Measurements from ENCODE around the gene OLA1.

Gene OLA1

DNA sequence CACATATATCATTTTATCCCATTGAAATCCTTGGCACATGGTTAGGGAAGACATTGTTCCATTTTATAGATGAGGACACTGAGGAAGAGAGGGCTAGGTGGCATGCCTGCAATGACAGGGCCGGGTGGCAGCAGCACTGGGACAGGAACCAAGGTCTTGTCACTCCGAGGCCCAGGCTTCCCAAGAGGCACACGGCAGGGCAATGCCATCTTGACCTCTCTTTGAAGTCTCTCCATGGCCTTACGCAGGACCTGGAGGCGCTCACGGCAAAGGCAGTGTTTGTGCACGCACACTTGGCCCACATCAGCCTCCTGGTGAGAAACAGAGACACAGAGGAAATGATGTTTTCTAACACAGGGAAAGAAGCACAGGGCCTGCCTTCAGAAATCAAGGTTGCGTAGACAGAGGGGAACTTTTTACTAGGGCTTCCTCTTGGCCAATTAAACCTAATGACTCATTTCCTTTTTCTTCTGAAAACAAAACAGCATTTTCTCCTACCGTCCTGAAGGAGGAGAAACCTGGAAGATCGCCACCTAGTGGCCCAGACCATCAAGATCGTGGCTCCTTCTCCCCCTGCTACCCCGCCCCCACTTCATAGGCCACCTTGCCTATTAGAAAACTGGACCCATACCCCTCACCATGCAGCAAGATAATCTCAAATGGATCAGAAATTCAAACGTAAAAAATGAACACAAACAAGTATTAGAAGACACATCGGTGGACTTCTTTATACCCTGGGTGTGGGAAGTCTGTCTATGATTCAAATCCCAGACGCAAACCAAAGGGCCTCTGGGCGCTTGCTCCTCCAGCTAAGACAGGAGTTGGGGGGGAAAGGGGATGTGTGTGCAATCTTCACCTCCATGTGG lies 208.5 kb downstream of the OLA1 start:
- in situ Hi-C loops (cut with HindIII; ENCODE audit: low sequenced_read_pairs): loop anchor here (25.0 kb wide), 1 partner anchor 477 kb away; no protein-coding TSS in a partner anchor
- H3K4me3 ChIP-seq (ENCODE audit: low read depth, low read length): no peak overlapping the region
- peak; percentile 94 for DNase-seq (ENCODE audit: low read depth)
- TF ChIP-seq CTCF (IDR thresholded peaks at IDR 0.05; ENCODE audit: low read depth, low read length, missing control alignments): peak; percentile 89

DNA sequence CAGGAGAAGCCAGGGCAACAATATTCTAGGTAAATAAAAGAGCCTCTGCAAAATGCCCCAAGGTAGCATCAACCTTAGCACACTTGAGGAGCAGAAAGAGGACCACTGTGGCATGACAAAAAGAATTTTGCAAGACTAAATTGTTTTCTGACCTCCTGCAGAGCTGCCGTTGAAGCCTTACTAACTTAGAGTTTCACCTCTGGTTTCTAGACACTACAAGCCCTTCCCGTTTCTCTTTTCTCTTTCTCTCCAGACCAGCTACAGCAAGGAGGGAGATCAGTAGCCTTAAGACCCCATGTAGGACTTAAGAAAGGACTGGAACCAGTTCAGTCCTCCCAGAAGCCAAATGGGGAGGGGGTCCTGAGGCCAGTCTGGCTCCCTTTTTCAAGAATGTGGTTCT lies 209.9 kb downstream of the OLA1 start:
- no peak for DNase-seq (ENCODE audit: low read depth)
- H3K4me3 ChIP-seq (ENCODE audit: low read depth, low read length): no peak overlapping the region
- TF ChIP-seq CTCF (IDR thresholded peaks at IDR 0.05; ENCODE audit: low read depth, low read length, missing control alignments): no peak
- in situ Hi-C loops (cut with HindIII; ENCODE audit: low sequenced_read_pairs): loop anchor here (25.0 kb wide), 1 partner anchor 476 kb away; no protein-coding TSS in a partner anchor

- no peak for TF ChIP-seq CTCF (IDR thresholded peaks at IDR 0.05; ENCODE audit: low read depth, low read length, missing control alignments)
- DNase-seq (ENCODE audit: low read depth): no peak
- in situ Hi-C loops (cut with HindIII; ENCODE audit: low sequenced_read_pairs): loop anchor here (25.0 kb wide), 1 partner anchor 475 kb away; no protein-coding TSS in a partner anchor
- H3K4me3 ChIP-seq (ENCODE audit: low read depth, low read length): no peak overlapping the region
These were observed 211.5 kb downstream of the OLA1 start for GRCh38 chr2:174036825-174037224.

DNA sequence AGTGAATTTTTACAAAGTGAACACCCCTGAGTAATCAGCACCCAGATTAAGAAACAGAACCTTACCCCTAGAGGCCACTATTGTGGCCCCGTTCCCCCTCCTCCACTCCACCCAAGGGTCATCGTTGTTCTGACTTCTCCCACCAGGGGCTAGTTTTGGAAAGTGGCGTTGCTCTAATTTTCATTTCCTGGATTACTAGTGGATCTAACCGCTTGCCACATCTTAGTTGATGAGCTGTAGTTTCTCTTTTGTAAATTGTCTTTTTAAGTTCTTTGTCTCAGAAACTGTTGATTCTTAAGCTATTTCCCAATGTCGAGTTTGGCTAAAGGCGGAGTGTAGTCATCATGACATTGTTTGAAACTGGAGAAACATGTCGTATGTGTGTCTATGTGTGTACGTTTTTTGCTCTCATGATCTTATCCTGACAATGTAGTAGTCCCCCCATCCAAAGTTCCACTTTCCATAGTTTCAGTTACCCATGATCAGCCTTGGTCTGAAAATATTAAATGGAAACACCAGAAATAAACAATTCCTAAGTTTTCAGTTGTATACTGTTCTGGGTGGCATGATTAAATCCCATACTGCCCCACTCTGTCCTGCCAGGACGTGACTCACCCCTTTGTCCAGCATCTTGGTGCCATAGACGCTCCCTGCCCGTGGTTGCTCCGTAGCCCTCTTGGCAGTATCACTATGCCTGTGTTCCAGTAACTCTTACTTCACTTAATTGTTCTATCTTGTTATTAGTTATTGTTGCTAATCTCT lies 212.2 kb downstream of the OLA1 start:
- in situ Hi-C loops (cut with HindIII; ENCODE audit: low sequenced_read_pairs): loop anchor here (25.0 kb wide), 1 partner anchor 474 kb away; no protein-coding TSS in a partner anchor
- no peak overlapping the region for H3K4me3 ChIP-seq (ENCODE audit: low read depth, low read length)
- DNase-seq (ENCODE audit: low read depth): no peak
- TF ChIP-seq CTCF (IDR thresholded peaks at IDR 0.05; ENCODE audit: low read depth, low read length, missing control alignments): peak; percentile 20

- in situ Hi-C loops (cut with HindIII; ENCODE audit: low sequenced_read_pairs): loop anchor here (25.0 kb wide), 1 partner anchor 473 kb away; no protein-coding TSS in a partner anchor
- TF ChIP-seq CTCF (IDR thresholded peaks at IDR 0.05; ENCODE audit: low read depth, low read length, missing control alignments): no peak
- H3K4me3 ChIP-seq (ENCODE audit: low read depth, low read length): no peak overlapping the region
- DNase-seq (ENCODE audit: low read depth): no peak
These were observed 213.2 kb downstream of the OLA1 start for GRCh38 chr2:174035117-174035635.

DNA sequence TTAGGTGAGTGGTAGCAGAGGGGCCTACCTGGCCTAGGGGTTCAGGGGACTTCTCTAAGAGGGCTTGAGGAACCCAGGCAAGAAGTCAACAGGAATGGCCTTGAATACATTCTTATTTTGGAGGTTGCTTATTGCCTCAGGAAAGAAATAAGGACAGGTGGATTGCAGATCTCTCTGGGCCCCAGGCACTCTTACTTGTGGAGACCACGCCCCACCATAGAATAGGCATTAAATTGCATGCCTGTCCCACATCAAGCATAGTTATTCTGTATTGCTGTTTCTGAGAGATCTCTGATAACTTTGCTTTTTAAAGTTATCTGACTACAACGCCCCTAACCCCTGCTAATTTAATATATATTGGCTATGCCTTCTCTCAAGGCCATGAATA lies 215.2 kb downstream of the OLA1 start:
- no peak overlapping the region for H3K4me3 ChIP-seq (ENCODE audit: low read depth, low read length)
- in situ Hi-C loops (cut with HindIII; ENCODE audit: low sequenced_read_pairs): loop anchor here (25.0 kb wide), 1 partner anchor 471 kb away; no protein-coding TSS in a partner anchor
- TF ChIP-seq CTCF (IDR thresholded peaks at IDR 0.05; ENCODE audit: low read depth, low read length, missing control alignments): no peak
- no peak for DNase-seq (ENCODE audit: low read depth)
